GM10248 (cell line): ENCODE results near the gene ULBP3.

Experiments
- CTCF ChIA-PET: fragments of 300-600 bp; sonication (Branson Sonifier 250); formaldehyde crosslinking; extraction: SDS; loops from one replicate; lab custom pipeline; 2021; ENCODE audit warnings: antibody characterized with exemption; lab: Yijun Ruan, JAX
- POLR2A ChIA-PET: fragments of 350-650 bp; sonication (Branson Sonifier 250); formaldehyde crosslinking; extraction: SDS; loops from one replicate; lab custom pipeline; 2020; ENCODE audit warnings: antibody characterized with exemption; lab: Yijun Ruan, JAX
- DNase-seq: peaks from one replicate; pipeline ENCODE4 v3.0.0; 2012; ENCODE audit errors: extremely low spot score
- CTCF ChIP-seq: IDR thresholded peaks from 2 replicates; pipeline ENCODE4 v1.5.1; 2012; ENCODE audit warnings: mild to moderate bottlenecking, low read depth; ENCODE audit errors: extremely low read depth, missing control alignments, control extremely low read depth

Gene ULBP3

GRCh38 chr6:150030611-150031010 is 38.3 kb downstream of the ULBP3 start:
- POLR2A ChIA-PET = no interaction called here
- DNase-seq = no peak
- TF ChIP-seq CTCF = no peak
- CTCF ChIA-PET = interaction anchor here (0.8 to 1.2 kb wide), 2 partner anchors 13 to 14 kb away, joined by 3 to 4 read pairs; no protein-coding TSS in a partner anchor

- ChIA-PET CTCF (interaction anchor here (0.8 to 1.2 kb wide), 2 partner anchors 12 to 13 kb away, joined by 3 to 4 read pairs; no protein-coding TSS in a partner anchor), POLR2A (no interaction called here)
- TF ChIP-seq CTCF = no peak
- no peak for DNase-seq
Observed at GRCh38 chr6:150029749-150030148, 39.2 kb downstream of the ULBP3 start.

GRCh38 chr6:150029276-150029675 is 39.6 kb downstream of the ULBP3 start:
- ChIA-PET POLR2A (no interaction called here), CTCF (interaction anchor here (1.0 to 1.7 kb wide), 3 partner anchors 11 to 40 kb away, joined by 3 to 7 read pairs (median 4); partner anchors contain the start of gene ULBP3)
- DNase-seq = no peak
- no peak for TF ChIP-seq CTCF

GRCh38 chr6:150028799-150029198 is 40.1 kb downstream of the ULBP3 start:
- no peak for TF ChIP-seq CTCF
- POLR2A ChIA-PET = no interaction called here
- DNase-seq = no peak
- CTCF ChIA-PET = interaction anchor here (1.0 to 1.7 kb wide), 3 partner anchors 10 to 40 kb away, joined by 3 to 7 read pairs (median 4); partner anchors contain the start of gene ULBP3

GRCh38 chr6:150027806-150028565 is 40.9 kb downstream of the ULBP3 start:
- CTCF ChIA-PET = interaction anchor here (1.0 to 1.7 kb wide), 3 partner anchors 10 to 41 kb away, joined by 3 to 7 read pairs (median 4); partner anchors contain the start of gene ULBP3
- no peak for TF ChIP-seq CTCF
- POLR2A ChIA-PET = no interaction called here
- DNase-seq = no peak

- ChIA-PET CTCF (interaction anchor here (1.1 kb wide), 1 partner anchor 788 kb away, joined by 3 read pairs; no protein-coding TSS in a partner anchor), POLR2A (no interaction called here)
- no peak for DNase-seq
- TF ChIP-seq CTCF = no peak
Observed at GRCh38 chr6:150026976-150027805, 41.7 kb downstream of the ULBP3 start.
